CD4-positive, alpha-beta memory T cell (primary cell): ENCODE measurements around the gene MAD1L1. TPM values are rescaled to one million over a fixed set of nuclear protein-coding genes. Genes with fewer than 3 reads are reported as not detected.
A peak's percentile ranks its signal among the peaks of the same experiment; 100 is the strongest.

Experiments
- CTCF ChIA-PET: fragments of 350-600 bp; sonication (Branson Sonifier 250); formaldehyde crosslinking; loops from one replicate; lab custom pipeline; 2021; ENCODE audit warnings: inconsistent platforms; ENCODE audit not compliant: partially characterized antibody; lab: Charles Lee
- POLR2A ChIA-PET: fragments of 350-600 bp; sonication (Branson Sonifier 250); formaldehyde crosslinking; loops from one replicate; lab custom pipeline; 2021; ENCODE audit not compliant: partially characterized antibody; lab: Charles Lee
- DNase-seq, 5 donors: peaks; one replicate each; pipeline versions ENCODE4 v3.0.0 to v3.0.0-alpha.2; 2020 to 2022; ENCODE audit warnings: mixed read lengths in 1 of 5
- H3K27ac ChIP-seq: one replicate; pipeline ENCODE4 v1.7.0; 2013; ENCODE audit warnings: low read depth, low read length
- H3K27me3 ChIP-seq: 2 replicates; pipeline ENCODE4 v1.7.0; 2013; ENCODE audit warnings: mild to moderate bottlenecking, low read length, moderate library complexity; ENCODE audit not compliant: insufficient read depth
- H3K36me3 ChIP-seq: 2 replicates; pipeline ENCODE4 v1.7.0; 2013; ENCODE audit warnings: mild to moderate bottlenecking, low read length, moderate library complexity; ENCODE audit not compliant: insufficient read depth
- H3K4me1 ChIP-seq: 2 replicates; pipeline ENCODE4 v1.7.0; 2013; ENCODE audit warnings: mild to moderate bottlenecking, low read length, moderate library complexity; ENCODE audit not compliant: insufficient read depth
- H3K4me3 ChIP-seq, 2 donors: one replicate each; pipeline ENCODE4 v1.7.0; 2013; ENCODE audit warnings: low read length in 2 of 2, mild to moderate bottlenecking in 1 of 2
- H3K9me3 ChIP-seq, 2 donors: one replicate each; pipeline ENCODE4 v1.7.0; 2013; ENCODE audit warnings: low read length in 2 of 2, control low read depth in 1 of 2; ENCODE audit not compliant: control insufficient read depth in 1 of 2
- H3K27ac Mint-ChIP-seq, 7 donors: one replicate each; pipeline ENCODE4 v1.8.0; 2020 to 2021; ENCODE audit warnings: mixed read lengths in 7 of 7, mild to moderate bottlenecking in 6 of 7, inconsistent platforms in 3 of 7, moderate library complexity in 3 of 7
- H3K27me3 Mint-ChIP-seq, 2 donors: one replicate each; pipeline ENCODE4 v1.8.0; 2020 to 2021; ENCODE audit warnings: mixed read lengths in 2 of 2
- H3K36me3 Mint-ChIP-seq, 2 donors: one replicate each; pipeline ENCODE4 v1.8.0; 2020 to 2021; ENCODE audit warnings: mixed read lengths in 2 of 2, inconsistent platforms in 1 of 2, mild to moderate bottlenecking in 1 of 2
- H3K4me1 Mint-ChIP-seq, 4 donors: one replicate each; pipeline ENCODE4 v1.8.0; 2020 to 2021; ENCODE audit warnings: mixed read lengths in 4 of 4, mild to moderate bottlenecking in 1 of 4
- H3K4me3 Mint-ChIP-seq, 8 donors: one replicate each; pipeline ENCODE4 v1.8.0; 2020 to 2021; ENCODE audit warnings: mixed read lengths in 8 of 8, mild to moderate bottlenecking in 7 of 8, moderate library complexity in 6 of 8, inconsistent platforms in 3 of 8
- H3K9me3 Mint-ChIP-seq, 8 donors: one replicate each; pipeline ENCODE4 v1.8.0; 2020 to 2021; ENCODE audit warnings: mixed read lengths in 8 of 8, mild to moderate bottlenecking in 5 of 8, inconsistent platforms in 3 of 8, moderate library complexity in 1 of 8
- intact Hi-C: fragments of 100-400 bp; cut with micrococcal nuclease; formaldehyde crosslinking; loops from one replicate; pipeline ENCODE4 v1.15.1; 2023
- polyA plus RNA-seq, 2 donors: library from polyadenylated mRNA; unstranded; fragments of 300-500 nt; fragmentation: Illumina TruSeq; gene quantifications; one replicate each; pipeline ENCODE4 v1.2.3, GENCODE V29; 2021
- total RNA-seq, 2 experiments: library from RNA; stranded (reverse); gene quantifications; one replicate each; pipeline ENCODE4 v1.2.3, GENCODE V29; 2021

MAD1L1 gene
- total and polyA plus RNA-seq, 4 experiments from 2014 or later = 89.9 to 132 (median 110) TPM

GRCh38 chr7:2029936-2030335 lies 202.8 kb downstream of the MAD1L1 start:
- Mint-ChIP-seq H3K4me3 (no peak overlapping the region), H3K27me3 (no peaks in the 10 kb centered on the region), H3K9me3 (peaks cover 3 to 49% (median 42%) of the 10 kb centered on the region in 8 donors), H3K4me1 (peaks cover 8 to 26% (median 14%) of the 10 kb centered on the region in 4 donors), H3K36me3 (peaks cover 24 to 44% of the 10 kb centered on the region in 2 donors), H3K27ac (no peak overlapping the region)
- Histone ChIP-seq H3K27ac (no peak overlapping the region), H3K4me3 (no peak overlapping the region), H3K36me3 (no peaks in the 10 kb centered on the region), H3K4me1 (peaks cover 14% of the 10 kb centered on the region), H3K27me3 (no peaks in the 10 kb centered on the region), H3K9me3 (peaks cover 0 to 4% of the 10 kb centered on the region in 2 donors)
- DNase-seq = no peak
- POLR2A ChIA-PET = no interaction called here
- CTCF ChIA-PET = no interaction called here
- intact Hi-C loops = no loop called here

GRCh38 chr7:2029211-2029905 lies 203.4 kb downstream of the MAD1L1 start:
- ChIA-PET POLR2A (no interaction called here), CTCF (no interaction called here)
- Histone ChIP-seq H3K9me3 (peaks cover 0 to 4% of the 10 kb centered on the region in 2 donors), H3K36me3 (no peaks in the 10 kb centered on the region), H3K4me1 (peaks cover 14% of the 10 kb centered on the region), H3K27ac (no peak overlapping the region), H3K27me3 (no peaks in the 10 kb centered on the region), H3K4me3 (no peak overlapping the region)
- Mint-ChIP-seq H3K27ac (no peak overlapping the region), H3K27me3 (no peaks in the 10 kb centered on the region), H3K4me1 (peaks cover 6 to 26% (median 14%) of the 10 kb centered on the region in 4 donors), H3K36me3 (peaks cover 24 to 49% of the 10 kb centered on the region in 2 donors), H3K4me3 (no peak overlapping the region), H3K9me3 (peaks cover 3 to 55% (median 47%) of the 10 kb centered on the region in 8 donors)
- DNase-seq = no peak
- intact Hi-C loops = no loop called here

GRCh38 chr7:2028733-2029132 lies 204.0 kb downstream of the MAD1L1 start:
- no peaks in the 10 kb centered on the region for H3K27me3 Mint-ChIP-seq
- Histone ChIP-seq H3K27me3 (no peaks in the 10 kb centered on the region), H3K36me3 (no peaks in the 10 kb centered on the region), H3K4me1 (peaks cover 14% of the 10 kb centered on the region), H3K4me3 (no peak overlapping the region), H3K9me3 (peaks cover 0 to 4% of the 10 kb centered on the region in 2 donors), H3K27ac (no peak overlapping the region)
- H3K36me3 Mint-ChIP-seq = peaks cover 24 to 54% of the 10 kb centered on the region in 2 donors
- H3K4me1 Mint-ChIP-seq = peaks cover 7 to 26% (median 14%) of the 10 kb centered on the region in 4 donors
- ChIA-PET CTCF (no interaction called here), POLR2A (no interaction called here)
- intact Hi-C loops = no loop called here
- H3K4me3 Mint-ChIP-seq = peak overlapping the region in 1 of 8 donors; percentile 31
- peaks cover 3 to 59% (median 52%) of the 10 kb centered on the region in 8 donors for H3K9me3 Mint-ChIP-seq
- no peak for DNase-seq
- peak overlapping the region in 1 of 7 donors; percentile 17 for H3K27ac Mint-ChIP-seq

GRCh38 chr7:2025188-2025587 lies 207.6 kb downstream of the MAD1L1 start:
- POLR2A ChIA-PET = no interaction called here
- no peak overlapping the region for H3K27ac Mint-ChIP-seq

GRCh38 chr7:2024567-2024918 lies 208.2 kb downstream of the MAD1L1 start:
- Mint-ChIP-seq H3K4me1 (peaks cover 5 to 16% (median 7%) of the 10 kb centered on the region in 4 donors), H3K27ac (no peak overlapping the region), H3K27me3 (no peaks in the 10 kb centered on the region), H3K4me3 (no peak overlapping the region), H3K9me3 (peaks cover 3 to 55% (median 48%) of the 10 kb centered on the region in 8 donors), H3K36me3 (peaks cover 23 to 52% of the 10 kb centered on the region in 2 donors)
- peaks cover 0 to 4% of the 10 kb centered on the region in 2 donors for H3K9me3 ChIP-seq
- CTCF ChIA-PET = no interaction called here
- H3K4me3 ChIP-seq = no peak overlapping the region
- H3K4me1 ChIP-seq = no peaks in the 10 kb centered on the region
- no peak for DNase-seq
- intact Hi-C loops = no loop called here
- POLR2A ChIA-PET = no interaction called here
- no peak overlapping the region for H3K27ac ChIP-seq
- H3K27me3 ChIP-seq = no peaks in the 10 kb centered on the region
- no peaks in the 10 kb centered on the region for H3K36me3 ChIP-seq

More at GRCh38 chr7:2025188-2025587, 207.6 kb downstream of the MAD1L1 start:
- H3K4me3 ChIP-seq = no peak overlapping the region
- Mint-ChIP-seq H3K36me3 (peaks cover 24 to 56% of the 10 kb centered on the region in 2 donors), H3K27me3 (no peaks in the 10 kb centered on the region), H3K4me1 (peaks cover 0 to 12% (median 4%) of the 10 kb centered on the region in 4 donors), H3K9me3 (peaks cover 3 to 59% (median 51%) of the 10 kb centered on the region in 8 donors), H3K4me3 (no peak overlapping the region)
- intact Hi-C loops = no loop called here
- CTCF ChIA-PET = no interaction called here
- peaks cover 0 to 4% of the 10 kb centered on the region in 2 donors for H3K9me3 ChIP-seq
- no peak for DNase-seq
- H3K4me1 ChIP-seq = no peaks in the 10 kb centered on the region
- no peaks in the 10 kb centered on the region for H3K36me3 ChIP-seq
- H3K27me3 ChIP-seq = no peaks in the 10 kb centered on the region
- no peak overlapping the region for H3K27ac ChIP-seq

GRCh38 chr7:2023877-2024566 lies 208.7 kb downstream of the MAD1L1 start:
- H3K4me1 Mint-ChIP-seq = peaks cover 5 to 16% (median 8%) of the 10 kb centered on the region in 4 donors
- intact Hi-C loops = no loop called here
- peaks cover 0 to 50% (median 44%) of the 10 kb centered on the region in 8 donors for H3K9me3 Mint-ChIP-seq
- Histone ChIP-seq H3K27me3 (no peaks in the 10 kb centered on the region), H3K36me3 (no peaks in the 10 kb centered on the region), H3K9me3 (peaks cover 0 to 4% of the 10 kb centered on the region in 2 donors), H3K4me3 (no peak overlapping the region), H3K27ac (no peak overlapping the region), H3K4me1 (no peaks in the 10 kb centered on the region)
- no peak for DNase-seq
- no peak overlapping the region for H3K4me3 Mint-ChIP-seq
- no peaks in the 10 kb centered on the region for H3K27me3 Mint-ChIP-seq
- H3K36me3 Mint-ChIP-seq = peaks cover 19 to 47% of the 10 kb centered on the region in 2 donors
- H3K27ac Mint-ChIP-seq = no peak overlapping the region
- ChIA-PET POLR2A (no interaction called here), CTCF (no interaction called here)

- Mint-ChIP-seq H3K36me3 (peaks cover 15 to 39% of the 10 kb centered on the region in 2 donors), H3K9me3 (peaks cover 0 to 41% (median 35%) of the 10 kb centered on the region in 8 donors), H3K4me1 (peaks cover 7 to 19% (median 8%) of the 10 kb centered on the region in 4 donors), H3K27me3 (no peaks in the 10 kb centered on the region), H3K27ac (no peak overlapping the region), H3K4me3 (no peak overlapping the region)
- Histone ChIP-seq H3K9me3 (peaks cover 0 to 4% of the 10 kb centered on the region in 2 donors), H3K36me3 (no peaks in the 10 kb centered on the region), H3K4me3 (no peak overlapping the region), H3K4me1 (no peaks in the 10 kb centered on the region), H3K27me3 (no peaks in the 10 kb centered on the region), H3K27ac (no peak overlapping the region)
- POLR2A ChIA-PET = no interaction called here
- DNase-seq = no peak
- intact Hi-C loops = no loop called here
- CTCF ChIA-PET = no interaction called here
These were observed 210.0 kb downstream of the MAD1L1 start for GRCh38 chr7:2022737-2023250.
